Left ventricle myocardium inferior (tissue), 1 donor: ENCODE results near the gene DCBLD1. TPM values are rescaled to one million over a fixed set of nuclear protein-coding genes. Genes with fewer than 3 reads are reported as not detected.

Experiments used
- DNase-seq: peaks from one replicate; pipeline ENCODE4 v3.0.0-alpha.2; 2020
- H3K27ac ChIP-seq: fragments of 200-600 bp; replicated peaks from 2 replicates; pipeline ENCODE4 v1.8.0; 2021
- H3K27me3 ChIP-seq: fragments of 200-600 bp; 2 replicates; pipeline ENCODE4 v1.8.0; 2021; ENCODE audit warnings: low read depth
- H3K36me3 ChIP-seq: fragments of 200-600 bp; 2 replicates; pipeline ENCODE4 v1.8.0; 2021
- H3K4me1 ChIP-seq: fragments of 200-600 bp; 2 replicates; pipeline ENCODE4 v1.8.0; 2021
- H3K4me3 ChIP-seq: fragments of 200-600 bp; 2 replicates; pipeline ENCODE4 v1.8.0; 2021; ENCODE audit warnings: mild to moderate bottlenecking, moderate library complexity
- H3K9me3 ChIP-seq: fragments of 200-600 bp; replicated peaks from 2 replicates; pipeline ENCODE4 v1.8.0; 2021
- CTCF ChIP-seq: fragments of 200-600 bp; IDR thresholded peaks from 2 replicates; pipeline ENCODE4 v1.8.0; 2021; ENCODE audit warnings: antibody characterized with exemption, mild to moderate bottlenecking, borderline replicate concordance
- intact Hi-C: fragments of 100-400 bp; cut with micrococcal nuclease; formaldehyde crosslinking; loops from one replicate; pipeline ENCODE4 v1.11.0; 2022
- total RNA-seq: library from RNA; stranded (reverse); fragmentation: NEBNext Ultra II Directional; extraction: Animal tissue kit (Norgen Biotek cat#: 25700); gene quantifications from one replicate; pipeline ENCODE4 v1.2.1, GENCODE V29; 2021
- donor health status: DM: no; HTN: yes; CAD: no; lungs with severe emphysema.

Gene DCBLD1
- total RNA-seq, 1 donor from 2014 or later = 5.5 TPM

GRCh38 chr6:117446861-117447260 is 35.6 kb upstream of the DCBLD1 start:
- no peak for TF ChIP-seq CTCF
- no peak for DNase-seq
- intact Hi-C loops = no loop called here
- Histone ChIP-seq H3K36me3 (no peaks in the 10 kb centered on the region), H3K4me1 (peaks cover 6% of the 10 kb centered on the region), H3K27ac (no peak overlapping the region), H3K27me3 (peaks cover 27% of the 10 kb centered on the region), H3K4me3 (no peak overlapping the region), H3K9me3 (no peaks in the 10 kb centered on the region)

- intact Hi-C loops = loop anchor here (2.0 kb wide), 1 partner anchor 109 kb away; no protein-coding TSS in a partner anchor
- H3K27me3 ChIP-seq = peaks cover 27% of the 10 kb centered on the region
- no peaks in the 10 kb centered on the region for H3K36me3 ChIP-seq
- no peaks in the 10 kb centered on the region for H3K9me3 ChIP-seq
- TF ChIP-seq CTCF = no peak
- no peak overlapping the region for H3K4me3 ChIP-seq
- no peak overlapping the region for H3K27ac ChIP-seq
- H3K4me1 ChIP-seq = peaks cover 6% of the 10 kb centered on the region
- DNase-seq = no peak
These were observed 34.5 kb upstream of the DCBLD1 start for GRCh38 chr6:117448011-117448410.

- TF ChIP-seq CTCF = no peak
- no peaks in the 10 kb centered on the region for H3K9me3 ChIP-seq
- H3K4me1 ChIP-seq = peaks cover 6% of the 10 kb centered on the region
- no peak overlapping the region for H3K4me3 ChIP-seq
- intact Hi-C loops = loop anchor here (2.0 kb wide), 1 partner anchor 108 kb away; no protein-coding TSS in a partner anchor
- peaks cover 27% of the 10 kb centered on the region for H3K27me3 ChIP-seq
- H3K27ac ChIP-seq = no peak overlapping the region
- H3K36me3 ChIP-seq = no peaks in the 10 kb centered on the region
- no peak for DNase-seq
These were observed 33.6 kb upstream of the DCBLD1 start for GRCh38 chr6:117448732-117449485.

- H3K27me3 ChIP-seq = peaks cover 23% of the 10 kb centered on the region
- peak; percentile 83 for TF ChIP-seq CTCF
- H3K27ac ChIP-seq = no peak overlapping the region
- DNase-seq = no peak
- intact Hi-C loops = loop anchor here (2.0 kb wide), 1 partner anchor 107 kb away; no protein-coding TSS in a partner anchor
- no peak overlapping the region for H3K4me3 ChIP-seq
- no peaks in the 10 kb centered on the region for H3K9me3 ChIP-seq
- H3K4me1 ChIP-seq = peaks cover 6% of the 10 kb centered on the region
- no peaks in the 10 kb centered on the region for H3K36me3 ChIP-seq
These were observed 32.7 kb upstream of the DCBLD1 start for GRCh38 chr6:117449549-117450439.

- Histone ChIP-seq H3K4me1 (peaks cover 6% of the 10 kb centered on the region), H3K27ac (no peak overlapping the region), H3K4me3 (no peak overlapping the region), H3K27me3 (peaks cover 16% of the 10 kb centered on the region), H3K36me3 (no peaks in the 10 kb centered on the region), H3K9me3 (no peaks in the 10 kb centered on the region)
- DNase-seq = no peak
- intact Hi-C loops = no loop called here
- TF ChIP-seq CTCF = no peak
These were observed 30.8 kb upstream of the DCBLD1 start for GRCh38 chr6:117451671-117452070.
